G401 (cell line): ENCODE results near the gene SHISAL1. TPM values are rescaled to one million over a fixed set of nuclear protein-coding genes. Genes with fewer than 3 reads are reported as not detected.
A peak's percentile ranks its signal among the peaks of the same experiment; 100 is the strongest.

ENCODE experiments used
- DNase-seq: peaks from one replicate; pipeline ENCODE4 v3.0.0-alpha.2; 2015; ENCODE audit warnings: low spot score
- in situ Hi-C: cut with HindIII; loops from 2 replicates; pipeline ENCODE4 v1.10.0; 2016; ENCODE audit warnings: low sequenced_read_pairs, mixed read lengths
- total RNA-seq: library from RNA; depleted of rRNA; stranded (reverse); fragments of >200 nt; shearing (Covaris generic); gene quantifications from 2 replicates; pipeline ENCODE4 v1.2.3, GENCODE V29; 2014; rRNA removed

SHISAL1 gene
- under 0.01 and 0.10 TPM in 2 replicates for total RNA-seq

GRCh38 chr22:44312766-44313165, at the start of gene SHISAL1:
Gene SHISAL1 (minus strand): TSS chr22:44312951. CDS start chr22:44300945, 12,006 bp downstream.
- DNase-seq = no peak
- in situ Hi-C loops = no loop called here

DNA sequence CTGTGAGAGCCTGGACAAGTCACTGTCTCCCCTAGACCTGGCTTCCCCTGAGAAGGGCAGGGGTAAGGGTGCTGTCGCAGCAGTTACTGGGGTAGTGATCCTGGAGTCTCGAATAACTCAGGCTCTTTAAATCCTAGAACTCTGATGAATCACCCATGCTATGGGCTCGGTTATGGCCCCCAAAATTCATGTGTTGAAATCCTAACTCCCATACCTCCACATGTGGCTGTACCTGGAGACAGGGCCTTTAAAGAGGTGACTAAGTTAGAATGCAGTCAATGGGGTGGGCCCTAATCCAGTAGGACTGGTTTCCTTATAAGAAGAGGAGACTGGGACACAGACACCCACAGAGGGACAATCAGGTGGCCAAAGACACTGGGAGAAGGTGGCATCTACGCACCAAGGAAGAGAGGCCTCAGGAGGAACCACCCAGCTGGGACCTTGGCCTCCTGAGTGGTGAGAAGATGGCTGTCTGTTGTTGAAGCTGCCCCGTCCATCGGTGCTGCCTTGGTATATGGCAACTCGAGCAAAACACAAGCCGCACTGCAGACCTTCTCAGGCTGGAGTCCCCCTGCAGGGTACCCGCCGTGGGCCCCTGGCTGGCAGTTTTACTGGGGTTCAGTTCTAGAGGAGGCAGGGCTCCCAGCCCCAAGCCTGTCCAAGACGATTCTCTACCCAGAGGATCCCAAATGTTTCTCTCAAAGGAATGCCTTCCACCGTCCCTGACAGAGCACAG, 48.8 kb upstream of the SHISAL1 start:
- no peak for DNase-seq
- in situ Hi-C loops = no loop called here

- in situ Hi-C loops = no loop called here
- DNase-seq = no peak
Observed at GRCh38 chr22:44360668-44361381, 48.1 kb upstream of the SHISAL1 start.

DNA sequence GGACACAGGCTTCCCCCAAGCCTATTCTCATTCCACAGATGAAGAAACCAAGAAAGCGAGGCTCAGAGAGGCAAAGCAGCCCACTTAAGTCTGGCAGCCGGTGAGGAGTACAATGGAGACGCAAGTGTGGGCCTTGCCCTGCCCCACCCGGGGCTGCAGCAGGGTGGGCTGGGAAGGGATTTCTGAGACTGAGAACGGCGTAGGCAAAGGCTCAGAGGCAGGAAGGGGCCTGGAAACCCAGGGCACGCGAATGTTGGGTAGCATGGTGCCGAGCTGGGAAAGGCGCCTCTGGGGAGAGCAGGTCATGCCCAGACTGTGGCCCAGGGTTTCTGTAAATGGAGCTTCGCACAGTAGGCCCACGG, 47.5 kb upstream of the SHISAL1 start:
- DNase-seq = no peak
- in situ Hi-C loops = no loop called here

DNA sequence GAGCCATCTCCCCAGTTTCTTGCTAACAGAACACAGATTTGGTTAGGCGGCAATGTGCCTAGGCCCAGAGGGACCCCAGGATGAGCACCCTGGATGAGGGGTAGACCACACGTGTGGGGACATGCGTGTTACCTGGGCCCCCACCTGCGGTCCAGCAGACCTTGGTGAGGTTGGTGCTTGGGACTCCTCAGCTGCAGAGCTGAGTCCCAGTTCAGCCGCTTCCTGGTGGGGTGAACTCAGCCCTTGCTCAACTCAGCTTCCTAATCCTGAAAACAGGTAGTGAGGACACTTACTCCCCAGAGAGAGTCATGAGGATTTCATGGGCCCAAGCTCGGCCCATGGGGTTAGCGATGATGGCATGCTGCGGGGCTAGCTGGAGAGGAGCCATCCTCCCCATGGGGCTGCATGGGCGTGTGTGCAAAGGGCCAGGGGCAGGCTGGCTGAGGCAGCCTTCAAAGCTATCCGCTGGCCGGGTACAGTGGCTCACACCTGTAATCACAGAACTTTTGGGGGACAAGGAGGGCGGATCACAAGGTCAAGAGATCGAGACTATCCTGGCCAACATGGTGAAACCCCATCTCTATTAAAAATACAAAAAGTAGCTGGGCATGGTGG, 46.9 kb upstream of the SHISAL1 start:
- DNase-seq = no peak
- in situ Hi-C loops = loop anchor here (10.0 kb wide), 1 partner anchor 75 kb away; no protein-coding TSS in a partner anchor

- in situ Hi-C loops = loop anchor here (10.0 kb wide), 1 partner anchor 74 kb away; no protein-coding TSS in a partner anchor
- no peak for DNase-seq
Observed at GRCh38 chr22:44358709-44359440, 46.1 kb upstream of the SHISAL1 start.

DNA sequence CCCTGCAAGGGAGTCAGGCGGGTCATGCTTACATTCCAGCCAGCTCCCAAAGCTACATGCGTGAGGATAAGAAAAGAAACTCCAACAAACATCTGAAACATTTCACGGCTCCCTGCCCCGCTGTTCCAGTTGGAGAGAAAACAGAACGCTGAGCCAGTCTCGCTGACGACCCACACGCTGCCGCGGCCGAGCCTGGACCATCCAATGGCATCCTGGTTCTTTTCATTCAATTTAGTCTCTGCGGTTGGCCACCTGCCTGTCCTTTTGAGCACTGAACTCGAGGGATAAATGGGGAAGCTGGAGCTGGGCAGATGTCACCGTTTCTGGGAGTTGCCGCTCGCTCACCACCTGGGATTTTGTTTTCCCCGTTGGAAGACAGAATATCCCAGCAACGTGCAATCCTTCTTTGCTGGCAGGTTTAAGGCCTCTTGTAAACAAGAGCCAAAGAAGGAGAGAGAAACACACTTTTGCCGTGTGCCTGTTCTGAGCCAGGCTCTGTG, 45.3 kb upstream of the SHISAL1 start:
- in situ Hi-C loops = loop anchor here (10.0 kb wide), 1 partner anchor 73 kb away; no protein-coding TSS in a partner anchor
- DNase-seq = no peak

GRCh38 chr22:44357296-44357965, 44.7 kb upstream of the SHISAL1 start:
- in situ Hi-C loops = loop anchor here (10.0 kb wide), 1 partner anchor 73 kb away; no protein-coding TSS in a partner anchor
- no peak for DNase-seq

DNA sequence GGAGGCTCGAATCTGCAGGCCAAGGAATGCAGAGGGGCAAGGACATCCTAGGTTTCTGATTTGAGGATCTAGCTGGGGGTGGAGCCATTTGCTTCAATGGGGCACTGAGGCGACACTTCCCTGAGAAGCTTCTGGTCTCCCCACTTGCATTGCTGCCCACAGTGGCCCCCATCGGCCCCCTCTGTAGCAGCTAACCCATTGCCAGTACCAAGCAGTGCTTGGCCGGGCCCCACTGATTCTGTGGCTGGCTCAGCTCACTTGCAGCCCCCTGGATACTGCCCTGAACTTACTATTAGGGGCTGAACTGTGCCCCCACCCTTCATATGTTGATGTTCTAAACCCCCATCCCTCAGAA, 42.9 kb upstream of the SHISAL1 start:
- in situ Hi-C loops = loop anchor here (10.0 kb wide), 1 partner anchor 71 kb away; no protein-coding TSS in a partner anchor
- no peak for DNase-seq

GRCh38 chr22:44354288-44354687, 41.5 kb upstream of the SHISAL1 start:
- no peak for DNase-seq
- in situ Hi-C loops = loop anchor here (10.0 kb wide), 1 partner anchor 69 kb away; no protein-coding TSS in a partner anchor

DNA sequence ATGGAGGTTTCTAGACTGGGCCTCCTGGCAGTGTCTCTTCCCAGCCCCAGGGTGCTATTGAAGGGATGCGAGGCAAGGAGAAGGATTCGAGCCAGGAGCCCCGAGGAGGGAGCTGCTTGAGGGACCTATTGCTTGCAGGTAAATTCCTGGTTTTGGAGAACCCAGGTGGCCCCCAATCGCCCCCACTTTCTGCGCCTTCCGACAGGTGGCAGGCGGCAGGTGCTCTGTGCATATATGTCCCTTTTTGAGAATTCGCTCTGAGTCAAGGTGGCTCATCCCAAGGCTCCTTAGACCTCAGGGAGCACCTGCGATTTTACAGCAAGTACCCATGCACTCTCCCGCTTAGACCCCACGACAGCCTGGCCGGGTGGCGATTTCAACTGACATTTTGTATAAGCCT, 40.3 kb upstream of the SHISAL1 start:
- in situ Hi-C loops = loop anchor here (10.0 kb wide), 1 partner anchor 68 kb away; no protein-coding TSS in a partner anchor
- DNase-seq = no peak

GRCh38 chr22:44352378-44353035, 39.8 kb upstream of the SHISAL1 start:
- no peak for DNase-seq
- in situ Hi-C loops = loop anchor here (10.0 kb wide), 1 partner anchor 68 kb away; no protein-coding TSS in a partner anchor

DNA sequence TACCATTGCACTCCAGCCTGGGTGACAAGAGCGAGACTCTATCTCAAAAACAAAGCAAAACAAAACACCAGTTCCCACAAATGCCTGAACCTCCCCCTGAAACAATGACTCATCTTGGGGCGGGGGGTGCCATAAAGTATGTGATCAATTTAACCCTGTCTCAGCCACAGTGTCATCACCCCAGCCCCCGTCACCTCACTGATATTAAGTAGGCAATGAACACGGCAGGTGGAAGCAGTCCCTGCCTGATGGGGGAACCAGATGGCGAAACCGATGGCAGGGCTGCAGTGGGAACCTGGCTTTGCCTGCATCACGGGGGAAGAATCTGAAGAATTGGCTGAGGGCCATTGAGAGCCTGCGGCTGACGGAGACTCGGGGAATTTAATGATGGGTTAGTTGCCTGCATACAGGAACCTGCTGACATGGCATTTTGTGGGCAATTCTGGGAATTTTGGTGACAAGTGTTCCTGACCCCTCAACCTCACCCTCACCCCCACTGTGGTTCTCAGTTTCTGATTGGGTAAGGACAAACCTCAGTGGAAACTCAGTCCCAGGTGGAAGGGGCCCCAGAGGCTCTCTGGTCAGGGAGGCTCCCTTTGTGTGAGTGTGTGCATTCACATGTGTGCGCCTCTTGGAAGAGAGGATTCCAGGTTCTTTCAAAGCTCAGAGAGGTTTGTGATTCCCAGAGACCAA, 39.1 kb upstream of the SHISAL1 start:
- peak; percentile 88 for DNase-seq

GRCh38 chr22:44351037-44351436, 38.3 kb upstream of the SHISAL1 start:
- in situ Hi-C loops = loop anchor here (10.0 kb wide), 1 partner anchor 66 kb away; no protein-coding TSS in a partner anchor
- DNase-seq = no peak

More for the DNA sequence above, 39.1 kb upstream of the SHISAL1 start:
- in situ Hi-C loops = loop anchor here (10.0 kb wide), 1 partner anchor 67 kb away; no protein-coding TSS in a partner anchor

- in situ Hi-C loops = no loop called here
- DNase-seq = no peak
Observed at GRCh38 chr22:44349594-44349993, 36.8 kb upstream of the SHISAL1 start.

- DNase-seq = no peak
- in situ Hi-C loops = no loop called here
Observed at GRCh38 chr22:44348971-44349560, 36.3 kb upstream of the SHISAL1 start.

GRCh38 chr22:44347549-44347948, 34.8 kb upstream of the SHISAL1 start:
- in situ Hi-C loops = no loop called here
- no peak for DNase-seq
